Neural cell (in vitro differentiated cells): Measurements from ENCODE around the gene AKR1A1. TPM values are rescaled to one million over a fixed set of nuclear protein-coding genes. Genes with fewer than 3 reads are reported as not detected.

Experiments used
- H2AFZ ChIP-seq: fragments of 200-600, 300-800 bp; sonication (generic), shearing (Covaris generic); 2 replicates; pipeline ENCODE4 v1.6.0; 2014; ENCODE audit warnings: low read depth, mild to moderate bottlenecking, antibody characterized with exemption, low read length, moderate library complexity
- H3F3A ChIP-seq: fragments of 200-600 bp; shearing (Covaris generic); 2 replicates; pipeline ENCODE4 v1.6.1; 2016; ENCODE audit warnings: mild to moderate bottlenecking, moderate library complexity, mixed read lengths, antibody characterized with exemption, low read length; ENCODE audit not compliant: insufficient read depth, poor library complexity, severe bottlenecking
- H3K27ac ChIP-seq: fragments of 200-600, 300-800 bp; sonication (generic), shearing (Covaris generic); 2 replicates; pipeline ENCODE4 v1.5.1; 2014; ENCODE audit warnings: mild to moderate bottlenecking, low read length, moderate library complexity
- H3K27me3 ChIP-seq: fragments of 300-800, 200-600 bp; sonication (generic), shearing (Covaris generic); 2 replicates; pipeline ENCODE4 v1.6.0; 2014; ENCODE audit warnings: mild to moderate bottlenecking, low read depth, low read length, moderate library complexity; ENCODE audit not compliant: insufficient read depth
- H3K36me3 ChIP-seq: fragments of 300-800, 200-600 bp; sonication (generic), shearing (Covaris generic); 2 replicates; pipeline ENCODE4 v1.5.1; 2014; ENCODE audit warnings: mild to moderate bottlenecking, antibody characterized with exemption, low read length, moderate library complexity; ENCODE audit not compliant: insufficient read depth
- H3K4me2 ChIP-seq: fragments of 300-800, 200-600 bp; sonication (generic), shearing (Covaris generic); 2 replicates; pipeline ENCODE4 v1.6.0; 2014; ENCODE audit warnings: mild to moderate bottlenecking, low read length
- H3K4me3 ChIP-seq: fragments of 300-800, 200-600 bp; sonication (generic), shearing (Covaris generic); 2 replicates; pipeline ENCODE4 v1.5.1; 2014; ENCODE audit warnings: mild to moderate bottlenecking, low read length, moderate library complexity
- H3K79me2 ChIP-seq: fragments of 200-600 bp; shearing (Covaris generic); replicated peaks from 2 replicates; pipeline ENCODE4 v1.6.0; 2014; ENCODE audit warnings: mild to moderate bottlenecking, low read length, moderate library complexity; ENCODE audit not compliant: insufficient read depth
- H3K9ac ChIP-seq: fragments of 300-800, 200-600 bp; sonication (generic), shearing (Covaris generic); 2 replicates; pipeline ENCODE4 v1.6.1; 2016; ENCODE audit warnings: mild to moderate bottlenecking, low read length, mixed read lengths
- H3K9me2 ChIP-seq: fragments of 200-600 bp; shearing (Covaris generic); 2 replicates; pipeline ENCODE4 v1.6.1; 2016; ENCODE audit warnings: mild to moderate bottlenecking, low read length, mixed read lengths; ENCODE audit not compliant: insufficient read depth
- H3K9me3 ChIP-seq: fragments of 200-600, 300-800 bp; sonication (generic), shearing (Covaris generic); 2 replicates; pipeline ENCODE4 v1.6.1; 2016; ENCODE audit warnings: mild to moderate bottlenecking, mixed run types, low read length, moderate library complexity, mixed read lengths
- H4K20me1 ChIP-seq: fragments of 200-600 bp; shearing (Covaris generic); 2 replicates; pipeline ENCODE4 v1.6.1; 2016; ENCODE audit warnings: mild to moderate bottlenecking, mixed run types; ENCODE audit not compliant: insufficient read depth
- EP300 ChIP-seq: fragments of 450-650 bp; conservative IDR thresholded peaks from 2 replicates; pipeline ENCODE4 v1.6.1; 2014; ENCODE audit warnings: antibody characterized with exemption, mild to moderate bottlenecking, moderate library complexity; ENCODE audit not compliant: poor library complexity, severe bottlenecking
- EZH2 ChIP-seq: fragments of 200-600, 300-800 bp; shearing (Covaris generic), sonication (generic); IDR thresholded peaks from 2 replicates; pipeline ENCODE4 v1.6.1; 2014; ENCODE audit warnings: antibody characterized with exemption, low read length, borderline replicate concordance, mild to moderate bottlenecking; ENCODE audit not compliant: insufficient read depth, poor library complexity, severe bottlenecking
- MXI1 ChIP-seq: fragments of 450-650 bp; conservative IDR thresholded peaks from 2 replicates; pipeline ENCODE4 v1.6.1; 2014; ENCODE audit warnings: antibody characterized with exemption, mild to moderate bottlenecking; ENCODE audit not compliant: poor library complexity, severe bottlenecking
- POLR2AphosphoS5 ChIP-seq: IDR thresholded peaks from 2 replicates; pipeline ENCODE4 v1.6.1; 2012
- RAD21 ChIP-seq: fragments of 450-650 bp; conservative IDR thresholded peaks from 2 replicates; pipeline ENCODE4 v1.6.1; 2014; ENCODE audit warnings: antibody characterized with exemption, mild to moderate bottlenecking, moderate library complexity
- SMC3 ChIP-seq: fragments of 450-650 bp; conservative IDR thresholded peaks from 2 replicates; pipeline ENCODE4 v1.6.1; 2014; ENCODE audit warnings: antibody characterized with exemption, mild to moderate bottlenecking, moderate library complexity; ENCODE audit not compliant: poor library complexity
- TAF1 ChIP-seq: IDR thresholded peaks from 2 replicates; pipeline ENCODE4 v1.6.1; 2012; ENCODE audit warnings: low read depth
- polyA plus RNA-seq: library from polyadenylated mRNA; depleted of rRNA; stranded (reverse); fragments of >200 nt; gene quantifications from 2 replicates; pipeline ENCODE4 v1.2.3, GENCODE V29; 2014
- TF ChIP-seq, protein P1 (sequence below): IDR thresholded peaks from 2 replicates; pipeline ENCODE4 v1.6.1; 2012; ENCODE audit warnings: borderline replicate concordance
- TF ChIP-seq, protein P2 (sequence below): fragments of 450-650 bp; IDR thresholded peaks from 2 replicates; pipeline ENCODE4 v1.5.1; 2014; ENCODE audit warnings: antibody characterized with exemption, mild to moderate bottlenecking, moderate library complexity; ENCODE audit not compliant: poor library complexity, severe bottlenecking

The AKR1A1 gene
- polyA plus RNA-seq, 1 donor from 2014 or later = 170 TPM

DNA sequence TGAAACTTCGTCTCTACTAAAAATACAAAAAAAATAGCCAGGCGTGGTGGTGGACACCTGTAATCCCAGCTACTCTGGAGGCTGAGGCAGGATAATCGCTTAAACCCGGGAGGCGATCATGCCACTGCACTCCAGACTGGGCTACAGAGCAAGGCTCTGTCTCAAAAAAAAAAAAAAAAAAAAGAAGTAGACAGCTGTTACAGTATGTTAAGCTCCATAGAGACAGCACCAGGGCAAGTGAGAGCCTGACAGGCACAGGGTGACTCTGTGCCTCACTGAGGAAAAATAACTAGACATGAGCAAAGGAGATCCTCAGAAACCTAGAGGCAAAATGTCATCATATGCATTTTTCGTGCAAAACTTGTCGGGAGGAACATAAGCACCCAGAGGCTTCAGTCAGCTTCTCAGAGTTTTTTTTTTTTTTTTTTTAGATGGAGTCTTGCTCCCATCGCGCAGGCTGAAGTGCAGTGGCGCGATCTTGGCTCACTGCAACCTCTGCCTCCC, 19.9 kb upstream of the AKR1A1 start:
- TF ChIP-seq EZH2 (no peak), TAF1 (no peak), RAD21 (no peak), EP300 (no peak), SMC3 (no peak), MXI1 (no peak), POLR2AphosphoS5 (no peak)
- TF ChIP-seq, protein P1, sequence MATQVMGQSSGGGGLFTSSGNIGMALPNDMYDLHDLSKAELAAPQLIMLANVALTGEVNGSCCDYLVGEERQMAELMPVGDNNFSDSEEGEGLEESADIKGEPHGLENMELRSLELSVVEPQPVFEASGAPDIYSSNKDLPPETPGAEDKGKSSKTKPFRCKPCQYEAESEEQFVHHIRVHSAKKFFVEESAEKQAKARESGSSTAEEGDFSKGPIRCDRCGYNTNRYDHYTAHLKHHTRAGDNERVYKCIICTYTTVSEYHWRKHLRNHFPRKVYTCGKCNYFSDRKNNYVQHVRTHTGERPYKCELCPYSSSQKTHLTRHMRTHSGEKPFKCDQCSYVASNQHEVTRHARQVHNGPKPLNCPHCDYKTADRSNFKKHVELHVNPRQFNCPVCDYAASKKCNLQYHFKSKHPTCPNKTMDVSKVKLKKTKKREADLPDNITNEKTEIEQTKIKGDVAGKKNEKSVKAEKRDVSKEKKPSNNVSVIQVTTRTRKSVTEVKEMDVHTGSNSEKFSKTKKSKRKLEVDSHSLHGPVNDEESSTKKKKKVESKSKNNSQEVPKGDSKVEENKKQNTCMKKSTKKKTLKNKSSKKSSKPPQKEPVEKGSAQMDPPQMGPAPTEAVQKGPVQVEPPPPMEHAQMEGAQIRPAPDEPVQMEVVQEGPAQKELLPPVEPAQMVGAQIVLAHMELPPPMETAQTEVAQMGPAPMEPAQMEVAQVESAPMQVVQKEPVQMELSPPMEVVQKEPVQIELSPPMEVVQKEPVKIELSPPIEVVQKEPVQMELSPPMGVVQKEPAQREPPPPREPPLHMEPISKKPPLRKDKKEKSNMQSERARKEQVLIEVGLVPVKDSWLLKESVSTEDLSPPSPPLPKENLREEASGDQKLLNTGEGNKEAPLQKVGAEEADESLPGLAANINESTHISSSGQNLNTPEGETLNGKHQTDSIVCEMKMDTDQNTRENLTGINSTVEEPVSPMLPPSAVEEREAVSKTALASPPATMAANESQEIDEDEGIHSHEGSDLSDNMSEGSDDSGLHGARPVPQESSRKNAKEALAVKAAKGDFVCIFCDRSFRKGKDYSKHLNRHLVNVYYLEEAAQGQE = no peak
- TF ChIP-seq, protein P2, sequence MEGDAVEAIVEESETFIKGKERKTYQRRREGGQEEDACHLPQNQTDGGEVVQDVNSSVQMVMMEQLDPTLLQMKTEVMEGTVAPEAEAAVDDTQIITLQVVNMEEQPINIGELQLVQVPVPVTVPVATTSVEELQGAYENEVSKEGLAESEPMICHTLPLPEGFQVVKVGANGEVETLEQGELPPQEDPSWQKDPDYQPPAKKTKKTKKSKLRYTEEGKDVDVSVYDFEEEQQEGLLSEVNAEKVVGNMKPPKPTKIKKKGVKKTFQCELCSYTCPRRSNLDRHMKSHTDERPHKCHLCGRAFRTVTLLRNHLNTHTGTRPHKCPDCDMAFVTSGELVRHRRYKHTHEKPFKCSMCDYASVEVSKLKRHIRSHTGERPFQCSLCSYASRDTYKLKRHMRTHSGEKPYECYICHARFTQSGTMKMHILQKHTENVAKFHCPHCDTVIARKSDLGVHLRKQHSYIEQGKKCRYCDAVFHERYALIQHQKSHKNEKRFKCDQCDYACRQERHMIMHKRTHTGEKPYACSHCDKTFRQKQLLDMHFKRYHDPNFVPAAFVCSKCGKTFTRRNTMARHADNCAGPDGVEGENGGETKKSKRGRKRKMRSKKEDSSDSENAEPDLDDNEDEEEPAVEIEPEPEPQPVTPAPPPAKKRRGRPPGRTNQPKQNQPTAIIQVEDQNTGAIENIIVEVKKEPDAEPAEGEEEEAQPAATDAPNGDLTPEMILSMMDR = no peak
- Histone ChIP-seq H2AFZ (no peak overlapping the region), H3K27ac (no peak overlapping the region), H3K4me2 (no peak overlapping the region), H4K20me1 (no peaks in the 10 kb centered on the region), H3K9me2 (no peaks in the 10 kb centered on the region), H3K79me2 (no peaks in the 10 kb centered on the region), H3K9me3 (no peaks in the 10 kb centered on the region), H3K27me3 (no peaks in the 10 kb centered on the region), H3K36me3 (no peaks in the 10 kb centered on the region), H3K9ac (no peak overlapping the region), H3K4me3 (no peak overlapping the region), H3F3A (no peaks in the 10 kb centered on the region)

DNA sequence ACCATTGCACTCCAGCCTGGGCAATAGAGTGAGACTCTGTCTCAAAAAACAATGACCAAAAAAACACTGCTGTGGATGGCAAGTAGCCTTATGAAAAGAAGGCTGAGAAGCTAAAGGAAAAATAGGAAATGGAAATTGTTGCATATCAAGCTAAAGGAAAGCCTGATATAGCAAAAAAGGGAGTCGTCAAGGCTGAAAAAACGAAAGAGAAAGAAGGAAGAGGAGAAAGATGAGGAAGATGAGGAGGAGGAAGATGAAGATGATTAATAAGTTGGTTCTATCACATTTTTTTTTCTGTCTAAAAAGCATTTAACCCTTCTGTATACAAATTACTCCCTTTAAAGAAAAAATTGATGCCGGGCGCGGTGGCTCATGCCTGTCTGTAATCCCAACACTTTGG, 18.8 kb upstream of the AKR1A1 start:
- Histone ChIP-seq H3F3A (no peaks in the 10 kb centered on the region), H3K9me2 (no peaks in the 10 kb centered on the region), H3K4me3 (no peak overlapping the region), H4K20me1 (no peaks in the 10 kb centered on the region), H3K36me3 (no peaks in the 10 kb centered on the region), H3K79me2 (no peaks in the 10 kb centered on the region), H3K27ac (no peak overlapping the region), H3K4me2 (no peak overlapping the region), H3K27me3 (no peaks in the 10 kb centered on the region), H3K9me3 (no peaks in the 10 kb centered on the region), H3K9ac (no peak overlapping the region), H2AFZ (no peak overlapping the region)
- no peak for TF ChIP-seq POLR2AphosphoS5
- TF ChIP-seq RAD21 = no peak
- TF ChIP-seq SMC3 = no peak
- no peak for TF ChIP-seq EZH2
